OCI-M2 (cell line): ENCODE results near the gene CSF2.

Experiments
- DNase-seq: peaks from one replicate; lab custom pipeline; 2025; ENCODE audit not compliant: unreplicated experiment; lab: John Stamatoyannopoulos, UW

Gene CSF2

GRCh38 chr5:132067941-132068808 is 5.4 kb upstream of the CSF2 start:
- no peak for DNase-seq

- no peak for DNase-seq
Observed at GRCh38 chr5:132069561-132069960, 4.0 kb upstream of the CSF2 start.

- DNase-seq = no peak
Observed at GRCh38 chr5:132069994-132070393, 3.6 kb upstream of the CSF2 start.

GRCh38 chr5:132070460-132071337 is 2.9 kb upstream of the CSF2 start:
- no peak for DNase-seq

- no peak for DNase-seq
Observed at GRCh38 chr5:132071338-132071707, 2.3 kb upstream of the CSF2 start.

- no peak for DNase-seq
Observed at GRCh38 chr5:132072070-132072469, 1.5 kb upstream of the CSF2 start.

- DNase-seq = no peak
Observed at GRCh38 chr5:132072528-132072927, 1.1 kb upstream of the CSF2 start.

- DNase-seq = no peak
Observed at GRCh38 chr5:132074091-132074771, 642 bp downstream of the CSF2 start.

GRCh38 chr5:132074772-132075718 is 1.5 kb downstream of the CSF2 start:
- no peak for DNase-seq

GRCh38 chr5:132075719-132076077 is 2.1 kb downstream of the CSF2 start:
- no peak for DNase-seq

- no peak for DNase-seq
Observed at GRCh38 chr5:132076202-132076830, 2.7 kb downstream of the CSF2 start.

GRCh38 chr5:132076983-132077382 is 3.4 kb downstream of the CSF2 start:
- no peak for DNase-seq

- DNase-seq = no peak
Observed at GRCh38 chr5:132079081-132079480, 5.5 kb downstream of the CSF2 start.

- DNase-seq = no peak
Observed at GRCh38 chr5:132079619-132080018, 6.0 kb downstream of the CSF2 start.

- DNase-seq = no peak
Observed at GRCh38 chr5:132080595-132080994, 7.0 kb downstream of the CSF2 start.

- DNase-seq = no peak
Observed at GRCh38 chr5:132081458-132081857, 7.9 kb downstream of the CSF2 start.

- DNase-seq = no peak
Observed at GRCh38 chr5:132082329-132083023, 8.9 kb downstream of the CSF2 start.

- no peak for DNase-seq
Observed at GRCh38 chr5:132083071-132083678, 9.6 kb downstream of the CSF2 start.

- no peak for DNase-seq
Observed at GRCh38 chr5:132085686-132086085, 12.1 kb downstream of the CSF2 start.
